ENCODE data around the gene CLDN14.

CLDN14 gene

DNA sequence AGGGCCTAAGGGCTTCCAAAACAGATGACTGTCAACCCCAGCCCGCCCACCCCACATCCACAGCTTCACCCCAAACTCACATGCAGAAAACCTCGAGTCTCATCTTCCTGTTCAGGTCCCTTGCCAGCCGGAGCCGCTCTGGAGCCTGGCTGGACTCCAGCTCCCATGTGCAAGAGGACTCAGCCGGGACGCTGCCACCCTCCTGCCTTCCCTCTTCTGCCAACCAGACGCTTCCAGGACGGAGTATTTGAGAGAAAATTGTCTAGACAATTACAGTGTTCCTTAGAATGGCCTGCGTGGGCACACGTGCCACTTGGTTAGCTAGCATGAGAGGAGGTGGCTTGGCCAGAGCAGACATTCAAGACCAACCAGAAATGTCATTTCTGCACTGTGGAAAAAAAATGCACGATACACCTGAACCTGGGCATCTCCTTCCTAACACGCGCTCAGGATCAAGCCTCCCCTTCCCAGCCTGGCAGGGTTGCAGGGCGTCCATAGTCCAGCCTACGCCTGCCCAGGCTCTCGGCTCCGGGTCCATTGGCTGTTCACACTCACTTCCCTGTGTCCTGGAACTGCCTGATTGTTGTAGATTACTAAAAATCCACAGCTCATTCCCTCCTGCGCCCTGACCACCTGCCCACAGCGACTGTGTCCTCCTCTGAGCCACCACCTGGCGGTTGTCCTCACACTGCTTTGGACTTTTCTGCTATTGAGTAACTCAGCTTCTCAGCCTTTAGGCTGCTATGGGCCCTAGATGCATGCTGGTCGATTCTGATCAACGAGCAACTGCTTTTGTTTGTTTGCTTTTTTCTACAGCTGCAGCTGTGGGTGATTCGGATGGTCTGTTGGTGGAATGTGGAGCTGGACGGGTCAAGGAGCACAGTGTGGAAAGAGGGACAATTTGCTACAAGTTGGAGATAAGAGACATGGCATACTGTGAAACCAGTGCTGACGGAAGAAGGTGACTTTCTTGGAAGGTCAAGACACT lies at the start of gene CLDN14:
Gene CLDN14 (minus strand): TSS at position 708 of the 988 bp plus-strand sequence. CDS start 18,427 bp downstream, outside the sequence.
- no peak for DNase-seq

- DNase-seq, result no peak
Measured at GRCh38 chr21:36528716-36529115, 48.8 kb upstream of the CLDN14 start.

GRCh38 chr21:36527317-36527716 lies 47.4 kb upstream of the CLDN14 start:
- no peak for DNase-seq

DNA sequence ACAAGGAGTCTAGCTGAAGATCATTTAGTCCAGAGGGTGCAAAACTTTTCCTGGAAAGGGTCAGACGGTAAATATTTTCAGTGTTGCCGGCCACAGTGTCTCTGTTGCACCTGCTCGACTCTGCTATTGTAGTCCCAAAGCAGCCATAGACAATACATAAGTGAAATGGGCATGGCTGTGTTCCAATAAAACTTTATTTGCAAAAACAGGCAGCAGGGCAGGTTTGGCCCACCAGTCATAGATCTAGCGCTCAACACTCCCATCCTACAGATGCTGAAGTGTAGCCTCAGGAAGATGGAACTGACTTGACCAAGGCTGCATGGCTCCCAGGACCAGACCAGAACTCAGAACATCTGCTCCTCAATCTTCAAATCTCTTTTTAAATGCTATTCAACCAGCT lies 46.2 kb upstream of the CLDN14 start:
- no peak for DNase-seq

- no peak for DNase-seq
Measured at GRCh38 chr21:36524477-36524876, 44.6 kb upstream of the CLDN14 start.

DNA sequence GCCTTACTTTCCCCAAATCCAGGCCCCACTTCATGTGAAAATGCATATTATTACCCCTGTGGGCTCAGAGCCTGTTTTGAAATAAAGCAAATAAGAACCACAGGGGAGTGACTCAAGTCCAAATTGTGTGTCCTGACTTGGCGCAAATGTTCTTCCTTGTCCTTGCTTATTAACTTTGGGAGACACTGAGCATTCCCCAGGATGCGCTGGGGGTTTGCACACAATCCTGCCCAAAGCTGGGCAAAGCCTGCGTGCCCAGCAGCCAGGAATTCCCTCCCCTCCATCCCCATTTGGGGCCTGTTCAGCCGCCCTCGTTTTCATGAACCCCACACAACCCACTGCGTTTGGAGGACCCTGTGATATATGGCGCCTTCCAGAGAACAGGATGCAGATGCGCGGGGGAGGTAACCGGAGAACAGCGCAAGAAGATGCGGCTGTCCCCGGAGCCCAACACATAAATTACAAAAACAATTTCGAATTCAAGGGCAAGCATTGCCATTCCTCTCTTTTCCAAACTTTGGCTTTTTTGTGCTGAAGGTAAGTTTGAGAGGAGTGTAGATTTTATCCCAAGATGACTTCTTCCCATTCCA lies 42.4 kb upstream of the CLDN14 start:
- no peak for DNase-seq

- no peak for DNase-seq
Measured at GRCh38 chr21:36518883-36519492, 39.1 kb upstream of the CLDN14 start.

DNA sequence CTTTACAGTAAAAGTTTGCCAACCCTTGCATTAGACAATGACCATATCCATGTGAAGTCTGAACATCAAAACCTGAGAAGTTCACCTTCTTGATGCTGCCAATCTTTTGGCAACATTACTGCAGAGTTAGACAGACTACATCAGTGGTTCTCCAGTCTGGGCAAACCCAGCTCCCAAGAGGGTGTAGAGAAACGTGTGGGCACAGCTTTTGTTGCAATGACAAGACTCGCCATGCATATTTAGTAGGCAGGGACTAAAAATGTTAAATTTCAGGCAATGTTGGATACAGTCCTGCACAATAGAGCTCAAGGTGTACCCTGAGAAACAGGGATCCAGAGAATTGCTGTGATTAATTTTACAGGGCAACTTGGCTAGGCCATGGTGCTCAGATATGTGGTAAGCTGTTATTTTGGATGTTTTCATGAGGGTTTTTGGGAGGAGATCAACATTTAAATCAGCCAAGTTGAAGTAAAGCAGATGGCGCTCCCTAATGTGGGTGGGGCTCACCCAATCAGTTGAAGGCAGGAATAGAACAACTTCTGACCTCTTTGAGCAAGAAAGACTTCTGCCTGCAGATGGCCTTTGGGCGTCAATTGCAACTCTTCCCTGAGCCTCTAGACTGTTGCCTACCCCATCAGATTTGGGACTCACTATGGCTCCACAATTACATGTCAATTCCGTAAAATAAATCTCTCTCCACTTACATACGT lies 37.6 kb upstream of the CLDN14 start:
- no peak for DNase-seq

DNA sequence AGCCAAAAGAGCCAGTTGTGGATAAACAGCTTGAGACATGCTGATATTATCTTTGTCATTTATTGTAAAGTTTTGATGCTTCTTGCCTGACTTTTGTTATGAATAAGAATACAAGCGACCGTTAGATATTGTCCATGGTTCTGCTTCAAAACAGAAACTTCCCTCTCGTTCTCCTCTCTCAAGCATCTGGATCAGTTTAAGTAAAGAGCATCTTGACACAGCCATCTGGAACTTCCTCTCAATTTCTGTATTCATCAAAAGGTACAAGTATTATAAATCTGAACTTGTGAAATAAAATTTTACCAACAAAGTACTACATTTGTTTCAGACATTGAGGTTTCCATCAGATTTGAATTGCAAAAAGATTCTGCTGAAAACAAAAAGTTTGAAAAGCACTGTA lies 36.4 kb upstream of the CLDN14 start:
- no peak for DNase-seq

DNA sequence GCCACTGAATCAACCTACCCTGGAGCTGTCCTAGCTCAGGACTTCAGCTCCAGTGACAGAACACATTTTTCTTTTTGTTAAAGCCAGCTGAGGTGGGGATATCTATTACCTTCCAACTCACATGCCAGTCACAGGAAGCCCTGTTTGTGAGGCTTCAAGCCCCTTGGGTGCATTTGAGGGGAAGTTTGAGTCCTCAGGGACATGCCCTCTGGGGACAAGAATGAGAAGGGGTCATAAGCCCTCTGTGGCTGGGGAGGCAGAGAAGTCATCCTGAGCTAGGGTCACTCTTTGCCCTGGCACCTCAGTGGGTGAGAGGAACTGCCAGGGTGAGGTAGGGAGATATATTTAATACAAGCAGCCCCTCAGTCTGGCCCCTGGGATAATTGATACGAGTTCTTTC lies 33.5 kb upstream of the CLDN14 start:
- DNase-seq, result no peak

DNA sequence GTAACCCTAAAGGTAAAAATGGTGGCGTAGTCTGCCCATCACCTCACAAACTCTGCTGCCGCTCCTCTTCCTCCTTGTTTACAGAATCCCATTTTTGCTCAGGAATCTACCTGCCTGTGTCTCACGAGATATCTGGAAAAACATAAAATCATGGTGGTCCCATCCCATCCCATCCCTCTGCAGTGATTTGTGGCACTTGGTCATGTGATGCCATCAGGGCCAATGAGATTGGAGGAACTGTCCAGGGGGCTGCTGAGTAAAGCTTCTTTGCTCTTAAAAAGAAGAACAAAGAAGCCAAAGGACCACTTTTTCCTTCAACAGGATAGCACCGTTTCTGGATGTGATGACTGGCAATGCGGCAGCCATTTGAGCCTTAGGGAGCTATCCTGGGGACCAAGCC lies 33.0 kb upstream of the CLDN14 start:
- no peak for DNase-seq

DNA sequence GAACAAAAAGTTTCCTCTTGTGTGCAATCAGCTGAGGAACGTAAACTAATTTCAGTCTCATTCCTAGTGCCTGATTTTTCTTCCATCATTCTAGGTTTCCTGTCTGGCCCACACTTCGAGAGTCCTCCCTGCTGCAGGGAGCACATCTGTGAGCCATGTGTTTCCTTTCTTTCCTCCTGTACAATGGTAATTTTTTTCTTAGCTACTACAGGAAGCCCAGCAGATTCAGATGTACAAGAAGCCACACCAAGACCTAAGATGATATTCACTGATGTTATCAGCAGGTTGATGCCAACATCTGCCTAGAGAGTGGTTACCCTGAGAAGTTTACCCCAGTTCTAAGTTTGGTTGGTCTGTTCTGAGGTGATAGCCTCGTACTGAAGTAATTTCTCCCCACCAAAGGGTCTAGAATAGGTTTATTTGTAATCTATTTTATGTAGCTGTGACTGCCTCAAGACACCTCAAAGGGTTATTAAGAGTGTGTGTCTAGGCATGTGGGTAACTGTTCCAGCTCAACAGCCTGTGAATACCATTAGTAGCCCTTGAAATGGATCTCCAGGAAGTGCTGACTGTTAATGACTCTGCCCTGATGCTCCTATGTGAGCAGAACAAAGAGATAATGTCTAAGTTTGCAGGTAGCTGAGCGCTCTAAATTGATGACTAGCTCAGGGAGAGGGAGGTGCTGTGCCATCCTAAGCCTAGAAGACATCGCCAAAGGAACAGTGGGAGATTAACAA lies 31.7 kb upstream of the CLDN14 start:
- DNase-seq, result no peak

DNA sequence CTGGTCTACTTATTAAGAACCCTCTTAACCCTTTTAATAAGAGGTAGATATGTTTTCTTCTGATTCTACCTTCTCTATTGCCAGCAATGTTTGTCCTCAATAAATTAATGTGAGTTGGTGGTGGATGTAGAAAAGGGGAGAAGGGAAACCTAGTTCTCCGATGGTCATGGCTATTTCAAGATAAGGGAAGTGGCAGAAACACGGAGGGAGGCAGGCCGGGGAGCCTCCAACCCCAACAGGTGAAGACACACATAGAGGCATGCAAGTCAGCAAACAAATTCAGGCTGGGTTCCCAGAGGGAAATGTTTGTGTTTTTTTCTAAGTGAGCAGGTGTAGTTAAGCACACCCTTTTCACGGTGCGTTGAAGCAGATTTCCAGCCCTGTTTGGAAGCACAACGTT lies 31.0 kb upstream of the CLDN14 start:
- no peak for DNase-seq

GRCh38 chr21:36509973-36510664 lies 30.2 kb upstream of the CLDN14 start:
- DNase-seq, result no peak

DNA sequence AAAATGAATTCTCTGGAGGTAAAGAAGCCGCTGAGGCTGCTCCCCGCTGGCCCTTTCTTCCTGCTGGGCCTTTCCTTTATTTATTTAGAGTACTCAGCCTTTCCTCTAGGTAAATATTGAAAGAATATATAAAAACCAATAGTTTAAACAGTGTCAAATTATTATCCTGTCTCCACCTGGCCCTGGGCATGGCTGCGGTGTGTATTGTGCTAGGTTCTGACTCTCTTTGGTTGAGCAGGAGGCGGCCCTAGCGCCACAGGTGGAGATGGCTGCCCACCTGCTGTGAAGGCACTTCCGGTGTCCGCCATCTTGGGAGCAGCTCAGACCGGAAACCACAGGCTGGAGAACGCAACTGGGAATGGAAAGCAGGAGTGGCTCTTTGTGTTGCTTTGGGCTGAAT lies 29.0 kb upstream of the CLDN14 start:
- DNase-seq, result no peak

DNA sequence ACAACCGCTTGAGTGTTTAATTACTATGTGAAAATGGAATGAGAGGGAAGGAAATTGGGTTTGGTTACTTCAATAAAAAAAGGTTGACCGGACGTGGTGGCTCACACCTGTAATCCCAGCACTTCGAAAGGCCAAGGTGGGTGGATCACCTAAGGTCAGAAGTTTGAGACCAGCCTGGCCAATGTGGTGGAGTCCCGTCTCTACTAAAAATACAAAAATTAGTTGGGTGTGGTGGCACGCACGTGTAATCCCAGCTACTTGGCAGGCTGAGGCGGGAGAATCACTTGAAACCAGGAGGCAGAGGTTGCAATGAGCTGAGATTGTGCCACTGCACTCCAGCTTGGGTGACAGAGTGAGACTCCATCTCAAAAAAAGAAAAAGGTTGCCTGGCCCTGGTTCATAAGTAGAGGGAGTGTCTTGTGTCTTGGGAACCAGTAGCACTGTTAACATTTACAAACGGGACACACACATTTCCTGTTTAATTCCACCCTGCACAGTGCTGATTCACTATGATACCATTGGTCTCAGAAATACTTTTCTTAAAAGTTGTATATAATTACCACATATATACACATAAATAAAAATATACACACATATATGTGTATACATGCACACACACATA lies 27.6 kb upstream of the CLDN14 start:
- DNase-seq, result no peak

DNA sequence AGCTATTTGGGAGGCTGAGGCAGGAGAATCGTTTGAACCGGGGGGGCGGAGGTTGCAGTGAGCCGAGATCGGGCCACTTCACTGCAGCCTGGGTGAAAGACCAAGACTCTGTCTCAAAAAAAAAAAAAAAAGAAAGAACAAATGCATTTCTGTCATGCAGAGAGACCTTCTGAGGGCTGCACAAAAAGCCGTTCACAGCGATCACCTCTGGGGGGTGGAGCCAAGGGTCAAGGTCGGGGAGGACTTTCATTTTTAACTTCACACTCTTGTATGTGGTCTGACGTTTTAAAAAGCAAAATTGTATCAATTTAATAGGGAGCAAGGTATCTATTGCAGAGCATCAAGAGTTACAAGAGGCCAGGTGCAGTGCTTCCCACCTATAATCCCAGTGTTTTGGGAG lies 26.6 kb upstream of the CLDN14 start:
- no peak for DNase-seq

DNA sequence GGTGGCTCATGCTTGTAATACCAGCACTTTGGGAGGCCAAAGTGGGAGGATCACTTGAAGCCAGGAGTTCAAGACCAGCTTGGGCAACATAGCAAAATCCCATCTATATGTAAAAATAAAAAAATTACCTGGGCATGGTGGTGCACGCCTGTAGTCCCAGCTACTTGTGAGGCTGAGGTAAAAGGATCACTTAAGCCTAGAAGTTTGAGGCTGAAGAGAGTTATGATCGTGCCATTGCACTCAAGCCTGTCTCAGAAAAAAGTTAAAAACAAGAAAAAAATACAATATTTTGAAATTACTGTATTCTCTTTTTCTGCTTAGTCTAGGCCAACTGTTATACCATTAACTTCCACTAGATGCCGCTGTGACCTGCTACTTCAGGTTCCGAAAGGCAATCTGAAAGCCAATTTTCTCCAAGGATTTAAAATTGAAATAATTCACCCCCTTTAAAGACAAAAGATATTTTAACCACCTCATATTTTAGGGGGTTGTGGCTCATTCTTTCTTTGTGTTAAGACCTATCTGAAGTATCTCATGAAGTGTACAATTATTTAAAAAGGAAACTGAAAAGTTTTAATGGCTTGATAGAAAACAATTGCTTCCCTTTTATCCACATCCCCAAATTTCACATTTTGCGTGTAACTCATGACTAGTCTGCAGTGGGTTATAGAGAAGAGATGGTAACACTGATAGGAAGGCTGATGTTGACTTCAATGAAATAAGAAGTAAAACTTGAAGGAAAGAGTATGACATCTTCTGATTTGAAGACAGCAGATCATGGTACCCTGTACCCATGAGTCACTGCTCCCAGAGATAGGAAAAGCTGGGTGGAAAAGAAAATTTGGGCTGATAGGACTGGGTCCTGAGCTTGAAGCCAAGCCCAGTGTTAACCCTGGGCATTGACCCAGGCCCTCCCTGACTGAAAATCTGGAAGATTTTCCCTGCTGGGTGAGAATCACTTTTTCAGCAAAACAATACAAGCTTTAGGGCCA lies 24.4 kb upstream of the CLDN14 start:
- DNase-seq, result no peak

GRCh38 chr21:36502365-36502764 lies 22.4 kb upstream of the CLDN14 start:
- DNase-seq, result no peak

- DNase-seq, result no peak
Measured at GRCh38 chr21:36501589-36501892, 21.6 kb upstream of the CLDN14 start.

Measured in activated CD4-positive, CD25-positive, alpha-beta regulatory T cell treated with anti-CD3 and anti-CD28 coated beads, Interleukin-2, amount 50 U/mL, for 72 hours (primary cell).